K562 treated with DMSO at 1 percent for 24 hours (cell line): ENCODE results near the gene FBXO45. TPM values are rescaled to one million over a fixed set of nuclear protein-coding genes. Genes with fewer than 3 reads are reported as not detected.

Source experiments
- total RNA-seq: library from RNA; unstranded; fragments of 300-600 nt; gene quantifications from 2 replicates; pipeline ENCODE4 v1.2.3, GENCODE V29; 2022; ENCODE audit warnings: low read depth; ENCODE audit not compliant: insufficient read depth

Gene FBXO45
- total RNA-seq, result 9.6 and 10.8 TPM in 2 replicates

DNA sequence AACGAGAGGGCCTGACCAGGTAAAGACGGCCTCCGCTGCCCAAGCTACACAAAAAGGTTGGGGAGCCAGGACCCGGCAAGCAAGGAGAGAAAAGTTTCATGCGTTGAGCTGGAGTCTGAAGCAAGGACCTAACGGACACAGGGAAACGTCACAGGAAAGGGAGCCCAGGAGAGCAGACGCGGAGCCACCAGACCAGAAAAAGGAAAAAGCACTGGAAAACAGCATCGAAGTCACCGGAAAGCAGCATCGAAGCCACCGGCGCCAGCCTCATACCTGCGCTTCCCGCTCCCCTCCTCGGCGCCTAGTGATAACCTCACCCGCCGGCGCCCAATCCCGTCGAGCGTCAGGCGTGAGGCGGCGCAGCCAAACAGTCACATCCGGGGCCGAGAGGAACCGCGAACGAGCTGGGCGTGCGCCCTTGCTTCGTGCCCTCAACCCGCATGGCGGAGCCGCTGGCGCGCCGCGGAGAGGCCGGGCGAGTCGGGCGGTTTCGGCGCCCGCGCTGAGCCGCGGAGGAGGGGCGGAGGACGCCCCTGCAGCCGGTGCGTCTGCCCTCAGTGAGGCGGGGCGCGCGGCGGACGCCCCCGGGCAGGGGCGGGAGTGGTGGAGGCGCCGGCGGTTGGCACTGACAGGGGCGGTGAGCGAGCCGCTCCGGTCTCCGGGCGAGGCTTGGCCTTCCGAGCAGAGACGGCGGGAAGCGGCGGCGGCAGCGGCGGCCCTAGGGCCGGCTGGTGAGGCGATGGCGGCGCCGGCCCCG is at the start of gene FBXO45, which contains the start of gene WDR53:
Gene FBXO45 (plus strand): TSS at position 415 of the 757 bp plus-strand sequence. CDS start 325 bp downstream, at position 740.
Gene WDR53 (minus strand): TSS at position 309 of the 757 bp plus-strand sequence. CDS start 7,079 bp downstream, outside the sequence.

Other genes starting within 250 kb of the FBXO45 start
- gene TM4SF19, start 230.3 kb upstream of the FBXO45 start, total RNA-seq, result 9.5 and 9.8 TPM in 2 replicates
- 9.9 and 11.1 TPM in 2 replicates for gene UBXN7, start 136.2 kb upstream of the FBXO45 start, total RNA-seq
- 12.6 and 13.0 TPM in 2 replicates for gene RNF168, start 64.9 kb upstream of the FBXO45 start, total RNA-seq
- gene SMCO1, start 53.3 kb upstream of the FBXO45 start, total RNA-seq, result not detected in 2 replicates
- gene WDR53, start 106 bp upstream of the FBXO45 start, total RNA-seq, result 15.0 and 16.8 TPM in 2 replicates
- gene NRROS, start 71.0 kb downstream of the FBXO45 start, total RNA-seq, result 12.1 and 12.3 TPM in 2 replicates
- gene CEP19, start 143.6 kb downstream of the FBXO45 start, total RNA-seq, result 5.1 and 5.6 TPM in 2 replicates
- 33.0 and 37.8 TPM in 2 replicates for gene PIGX, start 143.7 kb downstream of the FBXO45 start, total RNA-seq
- gene PAK2, start 171.2 kb downstream of the FBXO45 start, total RNA-seq, result 24.4 and 24.6 TPM in 2 replicates